ENCODE measurements around the gene EEF2KMT. TPM values are rescaled to one million over a fixed set of nuclear protein-coding genes. Genes with fewer than 3 reads are reported as not detected.

The EEF2KMT gene
- total RNA-seq, 2 experiments from 2014 or later, result 11.5 to 18.5 TPM

GRCh38 chr16:5062051-5062450 lies 35.5 kb downstream of the EEF2KMT start:
- H3K36me3 ChIP-seq (ENCODE audit: insufficient read depth, low read length), result no peaks in the 10 kb centered on the region
- no peaks in the 10 kb centered on the region for H3K9me2 ChIP-seq (ENCODE audit: insufficient read depth, low read length)
- TF ChIP-seq EZH2phosphoT487 (IDR thresholded peaks at IDR 0.05; ENCODE audit: borderline replicate concordance, low read depth, low read length) (no peak), CTCF (conservative IDR thresholded peaks at IDR 0.05; ENCODE audit: low read length) (no peak)
- H4K20me1 ChIP-seq (ENCODE audit: insufficient read depth, low read length), result no peaks in the 10 kb centered on the region
- no peak overlapping the region for H2AFZ ChIP-seq (ENCODE audit: low read length)
- no TSS peak for BruUV-seq (replicated peaks)
- no peak overlapping the region for H3K27ac ChIP-seq (ENCODE audit: low read depth, low read length, poor library complexity, severe bottlenecking)
- H3K4me1 ChIP-seq (ENCODE audit: insufficient read depth, low read length, poor library complexity, severe bottlenecking), result no peaks in the 10 kb centered on the region
- CTCF ChIA-PET (ENCODE audit: unreplicated experiment), result no interaction called here
- no peak overlapping the region for H3K4me2 ChIP-seq (ENCODE audit: low read length)
- intact Hi-C loops (cut with micrococcal nuclease; ENCODE audit: unreplicated experiment), result no loop called here
- H3K79me2 ChIP-seq (ENCODE audit: insufficient read depth, low read depth, low read length), result no peaks in the 10 kb centered on the region
- no peak overlapping the region for H3K4me3 ChIP-seq (ENCODE audit: low read depth, low read length, poor library complexity, severe bottlenecking)
- H3K9me3 ChIP-seq (ENCODE audit: low read length), result no peaks in the 10 kb centered on the region
- no peak for DNase-seq (ENCODE audit: low spot score)
- POLR2A ChIA-PET, result interaction anchor here (0.6 to 1.0 kb wide), 2 partner anchors 10 to 17 kb away, joined by 3 to 10 read pairs; no protein-coding TSS in a partner anchor

- H3K27ac ChIP-seq (ENCODE audit: low read depth, low read length, poor library complexity, severe bottlenecking), result no peak overlapping the region
- H3K36me3 ChIP-seq (ENCODE audit: insufficient read depth, low read length), result no peaks in the 10 kb centered on the region
- TF ChIP-seq CTCF (conservative IDR thresholded peaks at IDR 0.05; ENCODE audit: low read length), result no peak
- no peak for TF ChIP-seq EZH2phosphoT487 (IDR thresholded peaks at IDR 0.05; ENCODE audit: borderline replicate concordance, low read depth, low read length)
- ChIA-PET CTCF (ENCODE audit: unreplicated experiment) (no interaction called here), POLR2A (interaction anchor here (0.6 kb wide), 1 partner anchor 223 kb away, joined by 3 read pairs; no protein-coding TSS in a partner anchor)
- no peak for DNase-seq (ENCODE audit: low spot score)
- no peaks in the 10 kb centered on the region for H3K79me2 ChIP-seq (ENCODE audit: insufficient read depth, low read depth, low read length)
- intact Hi-C loops (cut with micrococcal nuclease; ENCODE audit: unreplicated experiment), result no loop called here
- no TSS peak for BruUV-seq (replicated peaks)
- no peak overlapping the region for H3K4me2 ChIP-seq (ENCODE audit: low read length)
- no peaks in the 10 kb centered on the region for H3K4me1 ChIP-seq (ENCODE audit: insufficient read depth, low read length, poor library complexity, severe bottlenecking)
- no peaks in the 10 kb centered on the region for H4K20me1 ChIP-seq (ENCODE audit: insufficient read depth, low read length)
- no peak overlapping the region for H2AFZ ChIP-seq (ENCODE audit: low read length)
- H3K9me2 ChIP-seq (ENCODE audit: insufficient read depth, low read length), result no peaks in the 10 kb centered on the region
- no peaks in the 10 kb centered on the region for H3K9me3 ChIP-seq (ENCODE audit: low read length)
- no peak overlapping the region for H3K4me3 ChIP-seq (ENCODE audit: low read depth, low read length, poor library complexity, severe bottlenecking)
These were observed 37.4 kb downstream of the EEF2KMT start for GRCh38 chr16:5060073-5060641.

GRCh38 chr16:5059386-5060072 lies 38.1 kb downstream of the EEF2KMT start:
- TF ChIP-seq EZH2phosphoT487 (IDR thresholded peaks at IDR 0.05; ENCODE audit: borderline replicate concordance, low read depth, low read length) (no peak), CTCF (conservative IDR thresholded peaks at IDR 0.05; ENCODE audit: low read length) (no peak)
- H3K4me1 ChIP-seq (ENCODE audit: insufficient read depth, low read length, poor library complexity, severe bottlenecking), result no peaks in the 10 kb centered on the region
- ChIA-PET POLR2A (no interaction called here), CTCF (ENCODE audit: unreplicated experiment) (no interaction called here)
- no peak overlapping the region for H3K4me2 ChIP-seq (ENCODE audit: low read length)
- no peak overlapping the region for H3K4me3 ChIP-seq (ENCODE audit: low read depth, low read length, poor library complexity, severe bottlenecking)
- DNase-seq (ENCODE audit: low spot score), result no peak
- no peaks in the 10 kb centered on the region for H3K9me3 ChIP-seq (ENCODE audit: low read length)
- no peaks in the 10 kb centered on the region for H3K36me3 ChIP-seq (ENCODE audit: insufficient read depth, low read length)
- no peak overlapping the region for H3K27ac ChIP-seq (ENCODE audit: low read depth, low read length, poor library complexity, severe bottlenecking)
- H2AFZ ChIP-seq (ENCODE audit: low read length), result no peak overlapping the region
- H4K20me1 ChIP-seq (ENCODE audit: insufficient read depth, low read length), result no peaks in the 10 kb centered on the region
- no peaks in the 10 kb centered on the region for H3K9me2 ChIP-seq (ENCODE audit: insufficient read depth, low read length)
- BruUV-seq (replicated peaks), result no TSS peak
- H3K79me2 ChIP-seq (ENCODE audit: insufficient read depth, low read depth, low read length), result no peaks in the 10 kb centered on the region
- intact Hi-C loops (cut with micrococcal nuclease; ENCODE audit: unreplicated experiment), result no loop called here
